ENCODE results near the gene FBXW12. TPM values are rescaled to one million over a fixed set of nuclear protein-coding genes. Genes with fewer than 3 reads are reported as not detected.

Gene FBXW12
- total RNA-seq, 1 donor from 2014 or later, result not detected

DNA sequence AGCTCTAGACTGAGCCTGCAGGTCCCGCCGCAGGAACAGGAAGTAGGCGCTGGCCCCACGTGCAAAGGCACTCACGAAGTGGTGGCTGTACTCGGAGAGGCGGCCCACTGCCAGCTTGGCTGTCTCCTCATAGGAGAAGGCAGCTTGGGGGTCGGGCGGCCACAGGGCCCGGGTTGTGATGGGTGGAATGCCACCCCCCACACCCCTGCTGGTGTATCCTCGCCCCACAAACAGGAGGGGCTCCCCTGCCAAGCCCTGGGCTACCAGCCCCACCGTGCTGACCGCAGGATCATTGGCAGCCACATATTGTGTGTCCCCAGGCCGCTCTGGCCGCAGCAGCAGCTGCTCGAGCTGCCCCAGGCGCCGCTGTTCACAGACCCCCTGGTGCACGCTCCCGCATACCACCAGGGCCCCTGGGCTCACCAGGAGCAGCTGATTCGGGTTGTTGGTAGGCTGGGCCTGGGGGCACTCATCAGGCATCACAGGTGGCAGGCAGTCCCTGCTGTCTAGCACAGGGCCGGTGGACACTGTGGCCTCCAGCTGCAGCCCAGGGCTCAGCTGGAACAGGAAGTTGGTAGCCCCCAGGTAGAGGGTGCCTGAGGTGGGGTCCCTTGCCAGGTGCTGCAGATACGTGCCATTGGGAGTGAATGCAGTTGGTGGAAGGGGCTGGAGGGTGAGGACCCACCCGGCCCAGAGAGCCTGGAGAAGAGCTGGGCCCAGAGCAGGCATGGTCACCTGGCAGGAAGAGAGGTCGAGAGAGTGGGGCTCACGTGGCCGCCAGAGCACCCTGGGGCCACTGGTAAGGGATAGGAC, 52.1 kb downstream of the FBXW12 start:
- Histone ChIP-seq H3K4me3 (no peak overlapping the region), H3K36me3 (peaks cover 6% of the 10 kb centered on the region), H3K4me1 (peaks cover 43% of the 10 kb centered on the region), H3K27ac (no peak overlapping the region), H3K27me3 (no peaks in the 10 kb centered on the region), H3K9me3 (no peaks in the 10 kb centered on the region)
- intact Hi-C loops (cut with DNase I), result no loop called here
- TF ChIP-seq, protein P1, sequence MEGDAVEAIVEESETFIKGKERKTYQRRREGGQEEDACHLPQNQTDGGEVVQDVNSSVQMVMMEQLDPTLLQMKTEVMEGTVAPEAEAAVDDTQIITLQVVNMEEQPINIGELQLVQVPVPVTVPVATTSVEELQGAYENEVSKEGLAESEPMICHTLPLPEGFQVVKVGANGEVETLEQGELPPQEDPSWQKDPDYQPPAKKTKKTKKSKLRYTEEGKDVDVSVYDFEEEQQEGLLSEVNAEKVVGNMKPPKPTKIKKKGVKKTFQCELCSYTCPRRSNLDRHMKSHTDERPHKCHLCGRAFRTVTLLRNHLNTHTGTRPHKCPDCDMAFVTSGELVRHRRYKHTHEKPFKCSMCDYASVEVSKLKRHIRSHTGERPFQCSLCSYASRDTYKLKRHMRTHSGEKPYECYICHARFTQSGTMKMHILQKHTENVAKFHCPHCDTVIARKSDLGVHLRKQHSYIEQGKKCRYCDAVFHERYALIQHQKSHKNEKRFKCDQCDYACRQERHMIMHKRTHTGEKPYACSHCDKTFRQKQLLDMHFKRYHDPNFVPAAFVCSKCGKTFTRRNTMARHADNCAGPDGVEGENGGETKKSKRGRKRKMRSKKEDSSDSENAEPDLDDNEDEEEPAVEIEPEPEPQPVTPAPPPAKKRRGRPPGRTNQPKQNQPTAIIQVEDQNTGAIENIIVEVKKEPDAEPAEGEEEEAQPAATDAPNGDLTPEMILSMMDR (IDR thresholded peaks at IDR 0.05), result no peak
- DNase-seq (no peak), ATAC-seq (no peak)

DNA sequence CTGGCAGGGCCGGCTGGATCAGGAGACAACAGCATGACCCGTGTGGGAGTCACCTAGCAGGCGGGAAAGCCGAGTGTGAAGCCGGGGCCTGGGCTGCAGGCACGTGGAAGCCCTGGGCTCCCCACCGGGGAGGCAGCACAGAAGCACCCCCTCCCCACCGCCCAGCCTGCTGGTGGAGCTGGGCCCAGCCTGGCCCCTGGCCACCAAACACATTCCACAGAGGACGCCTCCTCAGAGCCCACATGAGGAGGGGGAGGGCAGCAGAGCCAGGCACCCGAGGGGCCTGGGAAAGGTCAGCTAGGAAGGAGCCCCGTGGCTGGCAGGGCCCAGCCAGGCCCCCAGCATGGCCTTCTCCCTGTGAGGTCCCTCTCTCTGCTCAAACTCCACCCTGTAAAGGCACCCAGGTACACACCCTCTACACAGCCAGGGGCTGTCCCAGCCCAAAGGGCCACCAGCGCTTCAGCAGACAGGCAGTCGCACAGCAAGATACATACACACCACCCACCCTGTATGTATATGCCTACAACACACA, 53.3 kb downstream of the FBXW12 start:
- intact Hi-C loops (cut with DNase I), result no loop called here
- Histone ChIP-seq H3K9me3 (no peaks in the 10 kb centered on the region), H3K36me3 (no peaks in the 10 kb centered on the region), H3K27me3 (no peaks in the 10 kb centered on the region), H3K27ac (peak overlapping the region; percentile 24), H3K4me3 (no peak overlapping the region), H3K4me1 (peaks cover 47% of the 10 kb centered on the region)
- ATAC-seq (no peak), DNase-seq (no peak)
- TF ChIP-seq, protein P1 (IDR thresholded peaks at IDR 0.05), result no peak

DNA sequence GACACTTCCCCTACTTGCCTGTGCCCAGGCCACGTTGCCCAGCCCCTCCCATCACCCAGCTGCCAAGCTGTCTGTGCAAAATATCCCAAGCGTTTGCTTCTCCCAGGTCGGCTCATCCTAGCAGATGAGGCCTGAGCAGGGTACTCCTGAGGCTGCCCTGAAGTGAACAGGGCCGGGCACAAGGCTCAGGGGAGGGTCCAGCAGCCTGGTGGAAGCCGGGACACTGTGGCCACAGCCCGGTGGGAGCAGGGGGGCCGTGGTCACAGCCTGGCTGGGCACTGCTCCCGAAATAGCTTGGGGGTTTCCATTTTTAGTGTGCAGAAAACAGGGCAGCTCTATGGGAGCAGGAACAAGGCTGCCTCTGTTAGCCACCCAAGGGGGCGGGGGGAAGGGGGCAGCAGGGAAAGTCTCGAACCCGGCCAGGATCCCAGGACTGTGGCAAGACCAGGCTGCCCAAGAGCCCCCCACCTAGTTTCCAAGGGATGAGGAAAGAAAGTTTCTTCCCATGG, 54.4 kb downstream of the FBXW12 start:
- no peaks in the 10 kb centered on the region for H3K27me3 ChIP-seq
- ATAC-seq (no peak), DNase-seq (no peak)
- H3K4me3 ChIP-seq, result no peak overlapping the region
- no peak overlapping the region for H3K27ac ChIP-seq
- no peaks in the 10 kb centered on the region for H3K36me3 ChIP-seq
- no peaks in the 10 kb centered on the region for H3K9me3 ChIP-seq
- intact Hi-C loops (cut with DNase I), result no loop called here
- peaks cover 54% of the 10 kb centered on the region for H3K4me1 ChIP-seq
- TF ChIP-seq, protein P1 (IDR thresholded peaks at IDR 0.05), result no peak

DNA sequence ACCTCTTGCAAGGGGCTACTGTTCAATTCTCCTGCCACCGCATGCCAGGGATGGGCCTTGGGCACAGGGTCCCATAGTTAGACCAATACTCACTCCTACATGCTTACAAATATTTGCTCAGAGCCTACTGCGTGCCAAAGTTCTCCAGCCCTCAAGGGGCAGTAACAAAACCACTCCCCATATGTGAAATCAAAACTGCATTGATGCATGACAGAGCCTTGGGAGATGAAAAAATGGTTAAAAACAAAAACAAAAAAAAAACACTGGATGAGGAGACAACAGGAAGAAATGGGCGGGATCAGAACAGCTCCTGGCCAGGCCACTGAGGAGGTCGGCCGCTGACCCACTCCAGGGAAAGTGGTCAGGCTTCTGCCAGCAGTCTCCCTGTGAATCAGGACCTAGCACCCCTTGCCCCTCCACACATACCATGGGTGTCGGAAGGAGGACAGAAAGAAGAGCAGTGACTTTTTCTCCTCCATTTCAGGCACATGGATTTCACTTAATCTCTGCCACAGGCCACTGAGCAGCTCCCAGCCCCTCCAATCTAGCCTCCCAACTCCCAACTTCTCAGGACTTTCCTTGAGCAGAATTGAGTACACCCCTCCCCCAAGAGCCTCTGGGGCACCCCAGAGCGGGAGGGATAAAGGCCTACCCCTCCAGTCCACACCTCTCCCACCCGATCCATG, 55.1 kb downstream of the FBXW12 start:
- intact Hi-C loops (cut with DNase I), result no loop called here
- TF ChIP-seq, protein P1 (IDR thresholded peaks at IDR 0.05), result no peak
- Histone ChIP-seq H3K4me3 (peak overlapping the region; percentile 78), H3K27ac (peak overlapping the region; percentile 89), H3K4me1 (peaks cover 54% of the 10 kb centered on the region), H3K36me3 (peaks cover 3% of the 10 kb centered on the region), H3K27me3 (no peaks in the 10 kb centered on the region), H3K9me3 (no peaks in the 10 kb centered on the region)
- ATAC-seq (no peak), DNase-seq (no peak)

DNA sequence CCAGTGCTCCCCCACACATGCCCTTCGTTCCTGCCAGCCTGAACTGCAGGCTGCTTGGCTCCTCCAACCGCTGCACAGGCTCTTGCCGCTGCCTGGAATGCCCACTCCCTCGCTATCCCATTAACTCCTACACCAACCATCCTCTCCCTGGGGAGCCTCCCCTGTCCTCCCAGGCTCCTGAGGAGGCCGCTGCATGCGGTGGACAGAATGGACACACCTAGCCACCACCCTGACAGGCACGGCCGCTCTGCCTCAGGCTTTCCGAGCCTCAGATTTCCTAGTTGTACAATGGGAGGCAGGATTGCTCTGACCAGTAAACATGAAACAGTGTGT, 55.6 kb downstream of the FBXW12 start:
- Histone ChIP-seq H3K36me3 (peaks cover 8% of the 10 kb centered on the region), H3K27me3 (no peaks in the 10 kb centered on the region), H3K9me3 (no peaks in the 10 kb centered on the region), H3K4me1 (peaks cover 54% of the 10 kb centered on the region), H3K4me3 (peak overlapping the region; percentile 78), H3K27ac (peak overlapping the region; percentile 89)
- TF ChIP-seq, protein P1 (IDR thresholded peaks at IDR 0.05), result no peak
- DNase-seq (no peak), ATAC-seq (peak; percentile 0)
- intact Hi-C loops (cut with DNase I), result no loop called here

Measured in upper lobe of right lung (tissue), 1 donor.